Measurements from ENCODE around the gene DALRD3. TPM values are rescaled to one million over a fixed set of nuclear protein-coding genes. Genes with fewer than 3 reads are reported as not detected.

The DALRD3 gene
- total RNA-seq, 1 donor from 2014 or later = 28.2 TPM

DNA sequence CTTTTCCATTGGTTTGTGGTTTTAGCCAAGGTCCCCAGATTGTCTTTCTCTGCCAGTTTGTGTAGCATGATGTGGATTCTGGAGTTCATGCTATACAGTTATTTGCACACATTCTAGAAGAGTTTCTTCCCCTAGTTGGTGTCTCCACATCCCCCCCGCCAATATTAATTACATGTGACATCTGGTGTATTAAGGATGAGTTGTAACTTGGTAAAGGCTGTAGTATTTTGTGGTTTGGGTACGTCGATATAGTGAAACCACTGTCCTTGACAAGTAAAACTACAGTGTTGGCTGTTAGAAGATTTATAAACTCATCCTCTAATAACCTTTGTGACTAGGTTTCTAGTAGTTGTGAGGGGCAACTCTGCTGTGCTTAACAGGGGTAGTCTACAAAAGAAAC, 52.0 kb downstream of the DALRD3 start:
- H3K4me1 Mint-ChIP-seq = no peaks in the 10 kb centered on the region
- H3K27ac Mint-ChIP-seq (ENCODE audit: unreplicated experiment) = no peak overlapping the region
- no peak for TF ChIP-seq CTCF (conservative IDR thresholded peaks at IDR 0.05)
- DNase-seq (ENCODE audit: low read depth, low spot score) = no peak
- H3K9me3 Mint-ChIP-seq = no peaks in the 10 kb centered on the region
- H3K27me3 Mint-ChIP-seq (ENCODE audit: low read depth) = no peaks in the 10 kb centered on the region
- no peak overlapping the region for H3K4me3 Mint-ChIP-seq
- peaks cover 13% of the 10 kb centered on the region for H3K36me3 Mint-ChIP-seq (ENCODE audit: low read depth)

Small RNAs within 50 kb of the gene (microRNA-seq; reads per million reads assigned to microRNA genes)
- gene MIR191 (18,641 reads per million, percentile 96 among the genes with 10 or more reads in this experiment), gene MIR425 (23,222 reads per million, percentile 97 among the genes with 10 or more reads in this experiment)

Other genes with a start within 250 kb of the DALRD3 start
- gene PRKAR2A, start 170.7 kb downstream of the DALRD3 start, total RNA-seq = 47.6 and 49.6 TPM in 2 replicates
- 5.7 and 6.5 TPM in 2 replicates for gene SLC25A20, start 119.7 kb downstream of the DALRD3 start, total RNA-seq
- gene ARIH2, start 99.7 kb downstream of the DALRD3 start, total RNA-seq = 91.7 and 101 TPM in 2 replicates
- gene P4HTM, start 28.3 kb downstream of the DALRD3 start, total RNA-seq = 29.1 and 31.4 TPM in 2 replicates
- gene WDR6, start 11.2 kb downstream of the DALRD3 start, total RNA-seq = 284 and 294 TPM in 2 replicates
- gene NDUFAF3, start 3.5 kb upstream of the DALRD3 start, total RNA-seq = 69.5 and 70.9 TPM in 2 replicates
- 259 and 261 TPM in 2 replicates for gene IMPDH2, start 10.8 kb upstream of the DALRD3 start, total RNA-seq
- gene QRICH1, start 75.5 kb upstream of the DALRD3 start, total RNA-seq = 153 and 158 TPM in 2 replicates
- 348 and 382 TPM in 2 replicates for gene QARS1, start 86.2 kb upstream of the DALRD3 start, total RNA-seq
- gene USP19, start 102.2 kb upstream of the DALRD3 start, total RNA-seq = 71.8 and 72.6 TPM in 2 replicates
- 108 and 120 TPM in 2 replicates for gene LAMB2, start 114.5 kb upstream of the DALRD3 start, total RNA-seq
- gene CCDC71, start 147.8 kb upstream of the DALRD3 start, total RNA-seq = 26.0 and 29.4 TPM in 2 replicates
- gene KLHDC8B, start 153.0 kb upstream of the DALRD3 start, total RNA-seq = 44.9 and 45.2 TPM in 2 replicates